8988T (cell line): ENCODE results near the gene B3GNT7.
"Not testable (repeated sequence)": the region's sequence is repeated elsewhere in the genome, so short reads cannot be mapped to it uniquely, and the experiment has no call there.

Experiments used
- DNase-seq: peaks from one replicate; pipeline ENCODE4 v3.0.0; 2011

B3GNT7 gene

GRCh38 chr2:231404183-231404578 lies 8.7 kb downstream of the B3GNT7 start:
- DNase-seq: not testable (repeated sequence)

DNA sequence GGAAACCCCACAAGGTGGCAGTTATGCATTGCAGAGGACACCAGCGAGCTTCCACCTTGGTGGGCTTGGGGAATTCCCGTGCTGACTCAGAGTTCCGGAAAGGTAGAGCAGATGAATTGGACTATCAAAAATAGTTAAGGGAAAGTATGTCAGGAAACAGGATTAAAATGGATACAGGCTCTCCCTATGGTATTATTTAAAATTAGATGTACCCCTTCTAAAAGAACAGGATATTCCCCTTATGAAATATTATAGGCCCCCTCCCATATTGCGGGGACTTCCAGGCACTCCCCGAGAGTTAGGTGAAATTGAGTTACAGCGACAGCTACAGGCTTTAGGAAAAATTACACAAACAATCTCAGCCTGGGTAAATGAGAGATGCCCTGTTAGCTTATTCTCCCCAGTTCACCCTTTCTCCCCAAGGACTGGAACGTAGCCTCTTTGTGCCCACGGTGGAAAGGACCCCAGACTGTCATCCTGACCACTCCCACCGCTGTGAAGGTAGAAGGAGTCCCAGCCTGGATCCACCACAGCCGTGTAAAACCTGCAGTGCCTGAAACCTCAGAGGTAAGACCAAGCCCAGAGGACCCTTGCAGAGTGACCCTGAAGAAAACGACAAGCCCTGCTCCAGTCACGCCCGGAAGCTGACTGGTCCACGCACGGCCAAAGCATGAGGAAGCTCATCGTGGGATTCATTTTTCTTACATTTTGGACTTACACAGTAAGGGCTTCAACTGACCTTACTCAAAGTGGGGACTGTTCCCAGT lies 10.3 kb downstream of the B3GNT7 start:
- not testable (repeated sequence) for DNase-seq

DNA sequence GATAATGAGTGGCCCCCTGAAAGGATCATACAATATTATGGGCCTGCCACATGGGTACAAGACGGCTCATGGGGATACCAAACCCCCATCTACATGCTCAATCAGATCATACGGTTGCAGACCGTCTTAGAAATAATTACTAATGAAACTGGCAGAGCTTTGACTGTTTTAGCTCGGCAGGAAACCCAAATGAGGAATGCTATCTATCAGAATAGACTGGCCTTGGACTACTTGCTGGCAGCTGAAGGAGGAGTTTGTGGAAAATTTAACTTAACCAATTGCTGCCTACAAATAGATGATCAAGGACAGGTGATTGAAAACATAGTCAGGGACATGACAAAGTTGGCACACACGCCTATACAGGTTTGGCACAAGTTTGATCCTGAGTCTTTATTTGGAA lies 12.2 kb downstream of the B3GNT7 start:
- DNase-seq: not testable (repeated sequence)

DNA sequence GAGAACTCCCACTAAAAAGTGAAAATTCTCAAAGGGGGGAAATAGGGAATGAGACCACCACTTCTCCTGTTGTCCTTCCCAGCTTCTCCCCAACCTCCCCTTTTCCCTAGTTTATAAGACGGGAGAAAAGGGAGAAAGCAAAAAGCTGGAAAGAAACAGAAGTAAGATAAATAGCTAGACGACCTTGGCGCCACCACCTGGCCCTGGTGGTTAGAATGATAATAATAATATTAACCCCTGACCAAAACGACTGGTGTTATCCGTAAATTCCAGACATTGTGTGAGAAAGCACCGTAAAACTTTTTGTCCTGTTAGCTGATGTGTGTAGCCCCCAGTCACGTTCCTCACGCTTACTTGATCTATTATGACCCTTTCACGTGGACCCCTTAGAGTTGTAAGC lies 12.8 kb downstream of the B3GNT7 start:
- not testable (repeated sequence) for DNase-seq

DNA sequence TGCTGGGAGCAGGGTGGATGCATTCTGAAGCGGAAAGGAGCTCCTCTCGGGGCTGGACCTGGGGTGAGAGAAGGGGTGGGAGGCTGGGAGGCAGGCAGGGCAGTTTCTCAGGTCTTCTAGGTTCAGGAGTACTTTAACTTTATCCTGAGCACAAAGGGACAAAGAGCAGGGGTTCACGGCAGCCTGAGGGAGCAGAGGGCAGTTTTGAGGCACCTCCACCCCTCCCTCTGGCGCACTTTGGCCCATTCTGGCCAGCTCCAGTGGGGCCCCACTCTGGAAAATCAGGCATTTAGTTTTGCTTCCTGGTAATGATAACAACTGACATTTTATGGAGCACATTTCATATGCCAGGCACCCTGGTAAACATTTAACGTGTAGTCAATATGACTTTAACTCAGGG lies 14.3 kb downstream of the B3GNT7 start:
- DNase-seq: no peak

GRCh38 chr2:231410293-231411004 lies 14.9 kb downstream of the B3GNT7 start:
- no peak for DNase-seq

- no peak for DNase-seq
Observed at GRCh38 chr2:231411237-231411636, 15.7 kb downstream of the B3GNT7 start.

DNA sequence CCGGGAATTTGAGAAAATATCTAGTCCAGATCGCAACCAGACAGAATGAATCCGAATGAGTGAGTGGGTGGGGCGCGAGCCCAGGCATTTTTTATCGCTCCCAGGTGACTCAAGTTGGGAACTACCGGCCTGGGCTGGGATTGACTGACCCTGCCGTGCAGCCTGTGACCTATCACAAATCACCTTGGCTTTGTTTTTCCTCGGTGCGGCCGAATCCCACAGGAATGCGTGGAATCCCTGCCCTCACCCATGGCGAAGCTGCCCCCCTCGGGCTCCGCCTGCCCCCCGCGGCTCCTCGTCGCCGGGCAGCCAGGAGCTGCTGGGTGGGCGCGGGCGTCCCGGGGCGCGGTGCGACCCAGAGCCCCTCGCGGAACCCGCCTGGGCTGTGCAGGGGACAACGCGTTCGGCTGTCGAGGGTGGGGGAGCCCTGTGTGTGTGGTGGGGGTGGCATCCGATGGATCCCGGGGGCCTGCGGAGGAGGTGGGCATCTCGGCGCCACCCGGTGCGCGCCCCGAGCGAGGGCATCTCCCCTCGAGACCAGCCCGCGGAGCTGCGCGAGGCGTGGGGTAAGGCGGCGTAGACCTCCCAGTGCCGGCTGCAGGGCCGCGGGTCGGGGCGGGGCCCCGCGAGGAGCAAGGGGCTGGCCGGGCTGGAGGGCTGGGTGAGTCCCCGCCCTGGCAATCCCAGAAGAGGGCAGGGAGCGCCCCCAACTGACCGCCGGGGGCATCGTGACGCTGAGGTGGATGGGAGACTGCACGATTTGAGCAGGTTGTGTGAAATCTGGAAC lies 16.5 kb downstream of the B3GNT7 start:
- peak; percentile 54 for DNase-seq

DNA sequence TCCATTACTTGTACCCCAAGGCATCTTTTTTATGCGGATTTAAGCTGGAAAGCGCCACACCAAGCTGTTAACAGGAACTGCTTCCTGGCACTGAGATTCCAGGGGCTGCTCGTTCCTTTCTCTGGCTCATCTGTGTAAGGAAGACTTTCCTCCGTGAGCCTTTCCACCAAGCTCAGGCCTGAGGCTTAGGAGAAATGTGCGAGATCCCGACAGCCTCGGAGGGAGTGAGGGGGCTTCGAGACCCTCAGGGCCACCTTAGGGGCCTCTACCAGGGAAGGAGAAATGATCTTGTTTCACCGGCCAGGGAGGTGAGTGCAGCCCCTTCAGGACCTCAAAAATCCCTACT lies 17.1 kb downstream of the B3GNT7 start:
- DNase-seq: no peak

GRCh38 chr2:231413456-231413855 lies 17.9 kb downstream of the B3GNT7 start:
- no peak for DNase-seq

GRCh38 chr2:231413921-231414476 lies 18.5 kb downstream of the B3GNT7 start:
- DNase-seq: no peak

GRCh38 chr2:231415029-231415428 lies 19.5 kb downstream of the B3GNT7 start:
- DNase-seq: no peak

GRCh38 chr2:231418820-231419640 lies 23.5 kb downstream of the B3GNT7 start:
- no peak for DNase-seq

- DNase-seq: no peak
Observed at GRCh38 chr2:231421051-231421580, 25.6 kb downstream of the B3GNT7 start.

GRCh38 chr2:231422056-231422455 lies 26.5 kb downstream of the B3GNT7 start:
- no peak for DNase-seq

DNA sequence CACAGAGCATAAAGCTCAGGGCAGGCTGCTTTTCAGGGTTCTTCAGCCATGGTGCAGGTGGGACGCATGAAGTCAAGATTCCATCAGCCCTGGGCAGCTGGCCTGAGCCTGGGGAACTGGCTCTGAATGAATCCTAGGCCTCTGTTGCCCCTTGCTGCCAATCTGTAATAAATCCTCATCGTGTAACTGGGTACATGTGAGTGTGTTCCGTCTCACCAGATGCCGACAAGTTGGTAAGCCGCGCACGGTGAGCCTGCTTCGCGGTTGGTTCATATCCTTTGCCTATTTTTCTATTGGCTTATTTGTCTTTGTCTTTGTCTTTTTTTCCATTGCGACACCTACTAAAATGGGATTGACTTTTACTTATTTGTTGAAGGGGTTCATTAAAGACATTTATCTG lies 27.7 kb downstream of the B3GNT7 start:
- DNase-seq: no peak

DNA sequence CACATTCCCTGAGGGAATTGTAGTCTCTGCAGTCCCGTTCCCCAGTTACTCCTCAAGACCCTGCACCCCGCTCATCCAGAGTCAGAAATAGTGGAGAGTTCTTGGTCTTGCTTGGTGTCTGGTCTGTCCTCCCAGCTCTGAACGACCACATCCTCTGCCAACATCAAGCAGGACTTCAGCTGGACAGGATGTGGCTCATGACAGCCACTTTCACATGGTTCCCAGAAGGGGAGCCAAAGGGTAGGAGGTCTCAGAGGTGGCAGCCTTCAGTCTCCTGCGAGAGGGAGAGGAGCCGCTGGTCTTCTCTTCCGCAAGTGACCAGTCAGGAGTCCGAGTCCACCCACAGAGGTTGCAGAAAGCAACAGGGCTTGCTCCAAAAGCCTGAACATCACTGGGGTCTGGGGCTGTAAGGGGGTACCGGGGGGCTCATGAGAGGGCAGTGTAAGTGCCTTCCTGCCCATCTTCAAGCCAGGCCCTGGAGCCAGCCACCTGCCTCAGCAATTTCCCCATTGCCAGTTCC lies 29.8 kb downstream of the B3GNT7 start:
- no peak for DNase-seq

DNA sequence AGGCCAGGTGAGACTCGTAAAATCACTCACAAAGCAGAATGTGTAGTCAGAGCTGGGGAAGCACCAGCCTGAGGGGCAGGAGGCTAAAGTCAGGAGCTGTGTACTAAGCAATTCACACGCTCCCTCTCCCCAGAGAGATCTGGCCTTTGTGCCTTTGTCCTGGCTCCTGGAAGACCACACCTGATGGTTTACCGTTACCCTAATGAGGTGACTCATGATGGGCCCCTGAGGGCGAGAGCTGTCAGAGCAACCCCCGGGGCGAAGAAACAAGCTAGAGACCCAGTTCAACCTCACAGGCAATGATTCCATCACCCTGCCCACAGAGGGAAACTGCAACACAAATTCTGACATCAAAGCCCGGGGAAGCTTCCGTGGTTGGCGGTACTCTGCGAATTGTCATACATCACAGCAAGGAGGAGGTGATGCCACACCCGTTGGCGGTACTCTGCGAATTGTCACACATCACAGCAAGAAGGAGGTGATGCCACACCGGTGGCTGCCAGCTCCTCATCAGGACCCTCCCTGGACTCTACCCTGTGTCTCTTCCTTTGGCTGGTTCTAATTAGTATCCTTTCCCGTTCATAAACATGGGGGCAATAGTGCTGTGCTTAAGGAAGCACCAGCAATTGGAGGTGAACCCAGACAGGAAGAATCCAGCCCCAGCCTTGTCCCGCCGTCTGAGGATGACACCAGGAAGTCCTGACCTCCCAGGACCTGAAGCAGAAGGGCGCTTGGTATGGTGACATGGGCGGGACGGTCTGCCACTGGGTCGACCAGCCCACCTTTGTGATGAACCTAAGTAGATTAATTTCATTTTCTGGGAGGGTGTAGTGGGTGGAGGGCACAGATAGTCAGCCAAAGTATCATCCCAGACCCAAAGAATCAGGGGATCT lies 30.5 kb downstream of the B3GNT7 start:
- DNase-seq: no peak

GRCh38 chr2:231427116-231427515 lies 31.6 kb downstream of the B3GNT7 start:
- DNase-seq: no peak

- no peak for DNase-seq
Observed at GRCh38 chr2:231429152-231429551, 33.6 kb downstream of the B3GNT7 start.

DNA sequence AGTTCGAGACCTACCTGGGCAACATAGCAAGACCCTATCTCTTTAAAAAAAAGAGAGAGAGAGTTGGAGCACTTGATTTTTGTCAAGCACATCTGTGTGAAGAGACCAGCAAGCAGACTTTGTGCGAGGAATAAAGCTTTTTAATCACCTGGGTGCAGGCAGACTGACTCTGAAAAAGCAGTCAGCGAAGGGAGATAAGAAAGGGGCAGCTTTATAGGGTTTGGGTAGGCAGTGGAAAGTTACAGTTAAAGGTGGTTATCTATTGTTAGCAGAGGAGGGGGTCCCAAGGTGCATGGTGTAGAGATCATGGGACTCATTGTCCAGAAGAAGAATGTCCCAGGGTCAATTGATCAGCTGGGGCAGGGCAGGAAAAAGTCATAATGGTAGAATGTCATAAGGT lies 34.4 kb downstream of the B3GNT7 start:
- DNase-seq: no peak
